NOMO-1 (cell line): Measurements from ENCODE around the gene IPO13.

Source experiments
- DNase-seq, 2 experiments: peaks; one replicate each; lab custom pipeline; 2025; ENCODE audit not compliant: unreplicated experiment in 2 of 2; lab: John Stamatoyannopoulos, UW

The IPO13 gene

GRCh38 chr1:43946236-43947060 lies at the start of gene IPO13:
Gene IPO13, plus strand, starts transcription at chr1:43946950. Its CDS starts 651 bp downstream, at chr1:43947601.
- DNase-seq, result peak; percentile 96 to 97

- no peak for DNase-seq
Observed at GRCh38 chr1:43898981-43899380, 47.8 kb upstream of the IPO13 start.

- no peak for DNase-seq
Observed at GRCh38 chr1:43900386-43900785, 46.4 kb upstream of the IPO13 start.

GRCh38 chr1:43901196-43901961 lies 45.4 kb upstream of the IPO13 start:
- DNase-seq, result no peak

- no peak for DNase-seq
Observed at GRCh38 chr1:43902058-43902831, 44.5 kb upstream of the IPO13 start.

- no peak for DNase-seq
Observed at GRCh38 chr1:43904660-43905551, 41.8 kb upstream of the IPO13 start.

- DNase-seq, result no peak
Observed at GRCh38 chr1:43908226-43908625, 38.5 kb upstream of the IPO13 start.

- DNase-seq, result no peak
Observed at GRCh38 chr1:43908858-43909257, 37.9 kb upstream of the IPO13 start.

GRCh38 chr1:43910343-43910742 lies 36.4 kb upstream of the IPO13 start:
- no peak for DNase-seq

GRCh38 chr1:43912607-43913006 lies 34.1 kb upstream of the IPO13 start:
- no peak for DNase-seq

GRCh38 chr1:43913051-43913501 lies 33.7 kb upstream of the IPO13 start:
- no peak for DNase-seq

- no peak for DNase-seq
Observed at GRCh38 chr1:43913666-43914360, 32.9 kb upstream of the IPO13 start.

- no peak for DNase-seq
Observed at GRCh38 chr1:43914576-43915525, 31.9 kb upstream of the IPO13 start.

- DNase-seq, result no peak
Observed at GRCh38 chr1:43919906-43920305, 26.8 kb upstream of the IPO13 start.

GRCh38 chr1:43921022-43921421 lies 25.7 kb upstream of the IPO13 start:
- no peak for DNase-seq

GRCh38 chr1:43924516-43924915 lies 22.2 kb upstream of the IPO13 start:
- no peak for DNase-seq

GRCh38 chr1:43925846-43926245 lies 20.9 kb upstream of the IPO13 start:
- DNase-seq, result no peak

GRCh38 chr1:43930168-43930948 lies 16.4 kb upstream of the IPO13 start:
- no peak for DNase-seq
